ENCODE measurements around the gene KSR2.

The KSR2 gene

GRCh38 chr12:117404940-117405339 lies 563.9 kb downstream of the KSR2 start:
- TF ChIP-seq, protein P1, sequence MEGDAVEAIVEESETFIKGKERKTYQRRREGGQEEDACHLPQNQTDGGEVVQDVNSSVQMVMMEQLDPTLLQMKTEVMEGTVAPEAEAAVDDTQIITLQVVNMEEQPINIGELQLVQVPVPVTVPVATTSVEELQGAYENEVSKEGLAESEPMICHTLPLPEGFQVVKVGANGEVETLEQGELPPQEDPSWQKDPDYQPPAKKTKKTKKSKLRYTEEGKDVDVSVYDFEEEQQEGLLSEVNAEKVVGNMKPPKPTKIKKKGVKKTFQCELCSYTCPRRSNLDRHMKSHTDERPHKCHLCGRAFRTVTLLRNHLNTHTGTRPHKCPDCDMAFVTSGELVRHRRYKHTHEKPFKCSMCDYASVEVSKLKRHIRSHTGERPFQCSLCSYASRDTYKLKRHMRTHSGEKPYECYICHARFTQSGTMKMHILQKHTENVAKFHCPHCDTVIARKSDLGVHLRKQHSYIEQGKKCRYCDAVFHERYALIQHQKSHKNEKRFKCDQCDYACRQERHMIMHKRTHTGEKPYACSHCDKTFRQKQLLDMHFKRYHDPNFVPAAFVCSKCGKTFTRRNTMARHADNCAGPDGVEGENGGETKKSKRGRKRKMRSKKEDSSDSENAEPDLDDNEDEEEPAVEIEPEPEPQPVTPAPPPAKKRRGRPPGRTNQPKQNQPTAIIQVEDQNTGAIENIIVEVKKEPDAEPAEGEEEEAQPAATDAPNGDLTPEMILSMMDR (IDR thresholded peaks at IDR 0.05; ENCODE audit: control insufficient read depth, insufficient read depth, low read depth, low read length, missing control alignments): no peak
- no peak for DNase-seq (ENCODE audit: low read depth)

GRCh38 chr12:117404203-117404853 lies 564.5 kb downstream of the KSR2 start:
- TF ChIP-seq, protein P1 (IDR thresholded peaks at IDR 0.05; ENCODE audit: control insufficient read depth, insufficient read depth, low read depth, low read length, missing control alignments): no peak
- no peak for DNase-seq (ENCODE audit: low read depth)
- H3K4me3 ChIP-seq (ENCODE audit: control insufficient read depth, low read depth, low read length): no peak overlapping the region

More at GRCh38 chr12:117404940-117405339, 563.9 kb downstream of the KSR2 start:
- H3K4me3 ChIP-seq (ENCODE audit: control insufficient read depth, low read depth, low read length): no peak overlapping the region

GRCh38 chr12:117403586-117404139 lies 565.1 kb downstream of the KSR2 start:
- no peak overlapping the region for H3K4me3 ChIP-seq (ENCODE audit: control insufficient read depth, low read depth, low read length)
- DNase-seq (ENCODE audit: low read depth): no peak
- TF ChIP-seq, protein P1 (IDR thresholded peaks at IDR 0.05; ENCODE audit: control insufficient read depth, insufficient read depth, low read depth, low read length, missing control alignments): no peak
